HepG2 (cell line): ENCODE measurements around the gene SRP68. TPM values are rescaled to one million over a fixed set of nuclear protein-coding genes. Genes with fewer than 3 reads are reported as not detected.
A peak's percentile ranks its signal among the peaks of the same experiment; 100 is the strongest.

ENCODE experiments used
- DPF2 ChIP-seq: sonication (generic); formaldehyde crosslinking; IDR thresholded peaks from 2 replicates; pipeline ENCODE4 v1.4.0; 2020; ENCODE audit warnings: mild to moderate bottlenecking, low read depth, missing genetic modification reagents, borderline replicate concordance
- KAT8 ChIP-seq: IDR thresholded peaks from 2 replicates; pipeline ENCODE4 v1.6.1; 2016; ENCODE audit warnings: missing genetic modification reagents, missing compliant biosample characterization
- KDM2A ChIP-seq: sonication (generic); formaldehyde crosslinking; IDR thresholded peaks from 2 replicates; pipeline ENCODE4 v1.4.0; 2020; ENCODE audit warnings: low read depth, missing genetic modification reagents, borderline replicate concordance
- MED13 ChIP-seq: sonication (generic); formaldehyde crosslinking; IDR thresholded peaks from 2 replicates; pipeline ENCODE4 v1.5.0; 2020; ENCODE audit warnings: missing genetic modification reagents
- PLRG1 ChIP-seq: fragments of 450-650 bp; conservative IDR thresholded peaks from 2 replicates; pipeline ENCODE4 v1.6.1; 2016
- PRDM4 ChIP-seq: sonication (generic); formaldehyde crosslinking; IDR thresholded peaks from 2 replicates; pipeline ENCODE4 v1.9.0; 2021; ENCODE audit warnings: missing genetic modification reagents, borderline replicate concordance
- RNF2 ChIP-seq: fragments of 450-650 bp; conservative IDR thresholded peaks from 2 replicates; pipeline ENCODE4 v1.6.1; 2016; ENCODE audit warnings: low read depth
- XRCC5 ChIP-seq: fragments of 200-400 bp; formaldehyde crosslinking; optimal IDR thresholded peaks from 2 replicates; pipeline ENCODE3; 2017; ENCODE audit warnings: mild to moderate bottlenecking, low read length
- ZNF784 ChIP-seq: sonication (generic); formaldehyde crosslinking; IDR thresholded peaks from 2 replicates; pipeline ENCODE4 v1.5.1; 2020; ENCODE audit warnings: missing genetic modification reagents, mild to moderate bottlenecking, borderline replicate concordance
- ZNF788 ChIP-seq: sonication (generic); formaldehyde crosslinking; IDR thresholded peaks from 2 replicates; pipeline ENCODE4 v1.5.0; 2020; ENCODE audit warnings: mild to moderate bottlenecking, missing genetic modification reagents, borderline replicate concordance
- polyA plus RNA-seq, 8 experiments: library from polyadenylated mRNA; depleted of rRNA in 3 of 8; stranded (reverse) in 7 of 8; unstranded in 1 of 8; fragments of >200 nt; fragmentation: Illumina TruSeq in 4 of 8; extraction: Trizol in 4 of 8; gene quantifications; 2 replicates each; pipeline versions ENCODE4 v1.2.1 to v1.2.3, GENCODE V29; 2011 to 2016; ENCODE audit warnings: low read depth in 4 of 8, missing spikeins in 1 of 8, mixed read lengths in 1 of 8; ENCODE audit not compliant: insufficient read depth in 1 of 8
- total RNA-seq, 5 experiments: library from RNA; depleted of rRNA; stranded (reverse); fragments of >200 nt; fragmentation: Illumina TruSeq; extraction: Trizol; gene quantifications; 2 replicates each; pipeline ENCODE4 v1.2.3, GENCODE V29; 2016; ENCODE audit warnings: low read depth in 1 of 5
- TF ChIP-seq, protein P1 (sequence below): sonication (generic); formaldehyde crosslinking; IDR thresholded peaks from 2 replicates; pipeline ENCODE4 v1.4.0; 2020; ENCODE audit warnings: missing genetic modification reagents, borderline replicate concordance
- TF ChIP-seq, protein P2 (sequence below): IDR thresholded peaks from 2 replicates; pipeline ENCODE4 v1.6.1; 2016; ENCODE audit warnings: control low read depth

Gene SRP68
- total and polyA plus RNA-seq, 2 of the 13 experiments (the other 11 are each of a cell fraction or from before 2014, with no cell fraction given), result 39.8 to 74.3 TPM

- TF ChIP-seq DPF2 (CRISPR knock-in tag) (no peak), PLRG1 (no peak), ZNF784 (CRISPR knock-in tag) (no peak), KAT8 (CRISPR knock-in tag) (peak; percentile 55), ZNF788 (CRISPR knock-in tag) (no peak), RNF2 (no peak), KDM2A (no peak; the same call in 1 of the 2 replicates), MED13 (no peak), PRDM4 (CRISPR knock-in tag) (no peak), XRCC5 (peak; percentile 29)
- TF ChIP-seq, protein P1, sequence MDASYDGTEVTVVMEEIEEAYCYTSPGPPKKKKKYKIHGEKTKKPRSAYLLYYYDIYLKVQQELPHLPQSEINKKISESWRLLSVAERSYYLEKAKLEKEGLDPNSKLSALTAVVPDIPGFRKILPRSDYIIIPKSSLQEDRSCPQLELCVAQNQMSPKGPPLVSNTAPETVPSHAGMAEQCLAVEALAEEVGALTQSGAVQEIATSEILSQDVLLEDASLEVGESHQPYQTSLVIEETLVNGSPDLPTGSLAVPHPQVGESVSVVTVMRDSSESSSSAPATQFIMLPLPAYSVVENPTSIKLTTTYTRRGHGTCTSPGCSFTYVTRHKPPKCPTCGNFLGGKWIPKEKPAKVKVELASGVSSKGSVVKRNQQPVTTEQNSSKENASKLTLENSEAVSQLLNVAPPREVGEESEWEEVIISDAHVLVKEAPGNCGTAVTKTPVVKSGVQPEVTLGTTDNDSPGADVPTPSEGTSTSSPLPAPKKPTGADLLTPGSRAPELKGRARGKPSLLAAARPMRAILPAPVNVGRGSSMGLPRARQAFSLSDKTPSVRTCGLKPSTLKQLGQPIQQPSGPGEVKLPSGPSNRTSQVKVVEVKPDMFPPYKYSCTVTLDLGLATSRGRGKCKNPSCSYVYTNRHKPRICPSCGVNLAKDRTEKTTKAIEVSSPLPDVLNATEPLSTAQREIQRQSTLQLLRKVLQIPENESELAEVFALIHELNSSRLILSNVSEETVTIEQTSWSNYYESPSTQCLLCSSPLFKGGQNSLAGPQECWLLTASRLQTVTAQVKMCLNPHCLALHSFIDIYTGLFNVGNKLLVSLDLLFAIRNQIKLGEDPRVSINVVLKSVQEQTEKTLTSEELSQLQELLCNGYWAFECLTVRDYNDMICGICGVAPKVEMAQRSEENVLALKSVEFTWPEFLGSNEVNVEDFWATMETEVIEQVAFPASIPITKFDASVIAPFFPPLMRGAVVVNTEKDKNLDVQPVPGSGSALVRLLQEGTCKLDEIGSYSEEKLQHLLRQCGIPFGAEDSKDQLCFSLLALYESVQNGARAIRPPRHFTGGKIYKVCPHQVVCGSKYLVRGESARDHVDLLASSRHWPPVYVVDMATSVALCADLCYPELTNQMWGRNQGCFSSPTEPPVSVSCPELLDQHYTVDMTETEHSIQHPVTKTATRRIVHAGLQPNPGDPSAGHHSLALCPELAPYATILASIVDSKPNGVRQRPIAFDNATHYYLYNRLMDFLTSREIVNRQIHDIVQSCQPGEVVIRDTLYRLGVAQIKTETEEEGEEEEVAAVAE, result peak; percentile 56; the same call in 1 of the 2 replicates
- TF ChIP-seq, protein P2, sequence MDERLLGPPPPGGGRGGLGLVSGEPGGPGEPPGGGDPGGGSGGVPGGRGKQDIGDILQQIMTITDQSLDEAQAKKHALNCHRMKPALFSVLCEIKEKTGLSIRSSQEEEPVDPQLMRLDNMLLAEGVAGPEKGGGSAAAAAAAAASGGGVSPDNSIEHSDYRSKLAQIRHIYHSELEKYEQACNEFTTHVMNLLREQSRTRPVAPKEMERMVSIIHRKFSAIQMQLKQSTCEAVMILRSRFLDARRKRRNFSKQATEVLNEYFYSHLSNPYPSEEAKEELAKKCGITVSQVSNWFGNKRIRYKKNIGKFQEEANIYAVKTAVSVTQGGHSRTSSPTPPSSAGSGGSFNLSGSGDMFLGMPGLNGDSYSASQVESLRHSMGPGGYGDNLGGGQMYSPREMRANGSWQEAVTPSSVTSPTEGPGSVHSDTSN, result no peak
These were observed 45.0 kb downstream of the SRP68 start, which contains the start of gene EVPL (continued) for GRCh38 chr17:76027159-76027839.
